ENCODE measurements around the gene SULT1B1.

Gene SULT1B1

GRCh38 chr4:69750346-69750745 is 10.1 kb downstream of the SULT1B1 start:
- DNase-seq: no peak

GRCh38 chr4:69749771-69750170 is 10.6 kb downstream of the SULT1B1 start:
- no peak for DNase-seq

GRCh38 chr4:69748173-69748572 is 12.2 kb downstream of the SULT1B1 start:
- DNase-seq: no peak

DNA sequence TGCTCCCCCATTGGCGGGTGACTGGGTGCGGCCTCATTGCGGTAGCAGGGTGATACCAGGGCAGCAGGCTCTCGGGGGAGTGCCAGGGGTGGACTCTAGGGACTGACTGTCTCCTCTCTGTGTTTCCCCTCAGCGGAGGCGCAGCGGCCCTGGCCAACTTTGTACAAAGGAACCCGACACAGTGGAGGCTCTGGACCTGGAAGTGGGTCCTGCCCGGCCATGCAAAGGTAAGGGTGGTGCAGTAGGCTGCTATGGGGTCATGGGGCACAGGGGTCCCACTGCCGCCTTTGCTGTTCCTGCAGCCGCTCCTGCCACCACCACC is 16.3 kb downstream of the SULT1B1 start:
- no peak for DNase-seq

DNA sequence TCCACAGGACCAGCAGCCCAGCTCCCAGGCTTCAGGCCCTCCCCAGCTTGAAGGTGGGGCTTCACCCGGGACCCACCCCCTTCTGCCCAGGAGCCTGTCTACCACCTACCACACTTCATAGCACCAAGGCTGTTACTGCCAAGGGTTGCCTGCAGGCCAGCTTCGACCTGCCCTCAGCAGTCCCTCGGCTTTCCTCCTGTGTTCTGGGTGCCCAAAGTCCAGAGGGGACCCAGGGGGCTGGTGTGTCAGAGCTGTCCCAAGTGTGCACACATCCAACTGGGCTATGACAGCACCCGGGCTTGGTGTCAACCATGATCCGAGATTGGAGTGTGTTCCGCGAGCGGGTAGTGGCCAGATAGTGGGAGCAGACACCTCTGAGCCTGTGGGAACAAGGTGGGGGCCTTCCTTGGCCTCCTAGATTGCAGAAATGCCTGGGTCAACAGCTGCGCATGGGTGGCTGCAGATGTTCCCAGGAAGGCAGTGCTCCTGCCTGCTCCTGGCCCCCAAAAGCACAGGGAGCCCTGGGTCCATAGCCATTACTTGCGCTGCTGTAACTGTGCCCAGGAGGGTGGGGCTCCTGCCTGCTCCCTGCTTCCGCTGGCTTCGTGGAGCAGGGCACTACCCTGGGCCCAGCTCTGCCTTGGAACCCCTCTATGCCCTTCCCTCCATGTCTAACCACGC is 16.8 kb downstream of the SULT1B1 start:
- DNase-seq: no peak

GRCh38 chr4:69742596-69742995 is 17.8 kb downstream of the SULT1B1 start:
- DNase-seq: no peak

GRCh38 chr4:69738872-69739271 is 21.5 kb downstream of the SULT1B1 start:
- DNase-seq: no peak

DNA sequence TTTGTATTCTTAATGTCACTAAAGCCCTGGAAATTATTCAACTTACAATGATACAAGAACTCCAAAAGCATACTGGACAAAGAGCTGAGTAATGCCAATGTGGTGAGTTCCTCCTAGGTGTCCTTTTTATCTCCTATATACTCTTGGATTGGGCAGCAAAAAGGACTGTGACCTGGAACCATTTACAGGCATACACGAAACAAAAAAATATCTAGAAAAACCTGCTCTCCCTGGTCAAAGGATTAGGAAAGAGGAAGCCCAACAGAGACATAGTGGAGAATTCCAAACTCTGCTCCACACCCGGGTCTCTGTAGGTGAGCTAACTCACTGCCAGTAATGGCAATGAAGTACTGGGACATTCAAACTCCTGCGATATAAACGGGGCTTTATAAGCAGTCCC is 25.3 kb downstream of the SULT1B1 start:
- no peak for DNase-seq

GRCh38 chr4:69731847-69732246 is 28.6 kb downstream of the SULT1B1 start:
- DNase-seq: no peak

- no peak for DNase-seq
Measured at GRCh38 chr4:69731241-69731640, 29.2 kb downstream of the SULT1B1 start.

- DNase-seq: no peak
Measured at GRCh38 chr4:69730002-69730401, 30.4 kb downstream of the SULT1B1 start.

DNA sequence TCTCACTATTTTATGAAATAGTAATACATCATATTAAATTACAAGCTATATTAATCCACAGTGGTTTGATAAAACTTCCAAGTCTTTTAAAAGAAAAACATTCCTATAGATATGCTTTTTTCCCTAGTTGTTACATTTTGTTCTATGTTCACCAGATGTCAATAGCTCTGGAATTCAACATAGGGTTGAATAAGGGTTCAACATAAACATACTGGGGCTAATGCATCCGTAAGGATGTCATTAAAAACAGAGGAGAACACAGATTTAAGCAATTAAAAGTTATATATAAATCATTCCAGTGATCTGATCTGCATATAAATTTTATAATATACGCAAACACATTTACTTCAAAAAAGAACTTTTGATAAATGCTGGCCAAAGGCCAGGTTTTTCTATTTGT is 32.5 kb downstream of the SULT1B1 start:
- DNase-seq: no peak

- DNase-seq: no peak
Measured at GRCh38 chr4:69727426-69727825, 33.0 kb downstream of the SULT1B1 start.

DNA sequence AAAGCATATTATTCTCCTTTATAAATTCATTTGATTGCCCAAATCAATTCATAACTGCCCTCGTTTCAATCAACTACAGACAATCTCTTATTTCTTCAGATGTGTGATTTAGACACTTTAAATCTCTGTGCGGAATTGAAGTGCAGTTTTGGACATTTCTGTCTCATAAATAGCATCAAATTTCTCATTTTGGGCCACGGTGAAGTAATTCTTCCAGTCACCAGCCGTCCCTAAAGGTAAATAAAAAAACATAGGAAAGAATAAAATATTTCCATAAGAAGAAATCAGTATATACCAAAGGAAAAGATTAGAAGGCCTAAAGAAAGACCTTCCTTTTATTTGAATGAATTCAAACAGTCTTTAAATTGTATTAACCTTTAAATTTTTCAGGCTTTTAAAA is 33.4 kb downstream of the SULT1B1 start:
- DNase-seq: no peak

DNA sequence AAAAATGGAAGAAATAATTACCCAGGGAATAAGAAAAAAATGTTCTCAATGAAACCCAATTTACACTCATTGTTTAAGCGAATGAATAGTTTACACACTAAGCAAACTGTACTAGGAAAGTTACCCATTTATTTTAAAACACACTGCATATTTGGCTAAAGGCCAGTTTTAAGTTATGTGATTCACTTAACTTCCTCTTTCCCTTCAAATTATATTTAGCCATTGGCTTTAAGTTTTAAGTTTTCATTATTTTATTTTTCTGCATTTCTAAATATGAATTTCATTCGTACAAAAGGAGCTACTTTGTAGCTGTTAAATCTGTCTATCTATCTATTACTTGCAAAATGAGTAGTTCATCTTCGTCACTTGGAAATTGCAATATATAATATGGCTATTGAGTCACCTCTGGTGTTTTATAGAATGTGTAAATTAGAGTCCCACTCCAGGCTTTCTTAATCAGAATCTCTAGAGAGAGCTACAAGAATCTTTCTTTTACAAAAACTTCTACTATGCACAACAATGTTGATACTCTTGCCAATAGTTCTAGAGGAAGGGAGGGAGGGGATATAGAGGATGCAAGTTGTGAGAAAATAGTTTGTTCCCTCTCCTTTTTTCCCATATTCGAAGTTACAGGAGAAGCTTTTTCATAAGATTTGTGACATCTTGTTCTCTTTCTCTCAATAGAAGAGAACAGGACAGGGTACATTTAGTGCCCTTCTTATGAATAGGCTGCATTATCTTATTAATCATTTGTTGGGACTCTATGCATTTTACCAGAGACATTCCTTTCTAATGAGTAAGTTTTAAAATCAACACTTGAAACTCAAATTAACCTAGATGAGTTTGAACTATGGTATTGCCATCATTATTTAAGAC is 41.8 kb downstream of the SULT1B1 start:
- no peak for DNase-seq

DNA sequence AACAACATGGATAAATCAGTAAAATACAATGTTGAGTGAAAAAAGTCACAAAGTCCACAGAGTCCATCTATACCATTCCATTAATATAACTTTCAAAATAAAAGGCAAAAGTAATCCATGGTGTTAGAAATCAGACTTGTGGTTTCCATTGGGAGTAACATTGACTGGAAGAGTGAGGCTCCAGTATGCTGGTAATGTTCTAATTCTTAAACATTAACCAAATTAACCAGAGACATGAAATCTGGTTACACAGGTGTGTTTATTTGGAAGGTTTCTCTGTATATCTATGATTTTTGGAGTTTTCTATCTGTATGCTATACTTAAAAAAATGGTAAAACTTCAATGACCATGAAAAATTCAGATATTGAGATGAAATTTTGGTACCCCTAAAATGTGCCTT is 42.6 kb downstream of the SULT1B1 start:
- DNase-seq: no peak

DNA sequence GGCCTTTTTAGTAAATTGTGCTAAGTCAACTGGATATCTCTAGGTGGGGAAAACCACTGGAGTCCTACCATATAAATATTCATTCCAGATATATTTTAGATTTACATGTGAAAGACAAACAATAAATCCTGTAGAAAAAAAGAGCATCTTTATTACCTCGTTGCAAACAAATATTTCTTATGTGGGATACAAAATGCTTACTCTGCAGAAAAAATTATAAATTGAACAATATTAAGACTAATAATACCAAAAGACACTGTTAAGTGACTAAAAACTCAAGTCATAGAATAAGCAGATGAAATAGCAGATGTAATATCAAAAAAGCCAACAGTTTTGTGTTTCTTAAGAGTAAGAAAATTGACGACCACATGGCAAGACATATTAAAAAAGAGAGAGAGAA is 43.8 kb downstream of the SULT1B1 start:
- DNase-seq: no peak

DNA sequence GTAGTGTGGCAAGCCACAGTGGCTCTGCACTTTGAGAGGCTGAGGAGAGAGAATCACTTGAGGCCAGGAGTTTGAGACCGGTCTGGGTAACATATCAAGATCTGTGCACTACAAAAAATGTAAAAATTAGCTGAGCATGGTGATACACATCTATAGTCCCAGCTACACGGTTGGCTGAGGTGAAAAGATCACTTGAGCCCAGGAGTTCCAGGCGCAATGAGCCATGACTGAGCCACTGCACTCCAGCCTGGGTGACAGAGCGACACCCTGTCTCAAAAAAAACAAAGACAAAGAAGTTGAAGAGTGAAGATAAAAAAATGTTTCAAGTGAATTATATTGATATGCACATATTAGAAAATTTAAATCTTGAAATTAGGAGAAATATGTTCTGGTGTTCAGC is 46.3 kb downstream of the SULT1B1 start:
- no peak for DNase-seq

- DNase-seq: no peak
Measured at GRCh38 chr4:69713593-69713992, 46.8 kb downstream of the SULT1B1 start.

GRCh38 chr4:69710580-69710979 is 49.8 kb downstream of the SULT1B1 start:
- no peak for DNase-seq

DNA sequence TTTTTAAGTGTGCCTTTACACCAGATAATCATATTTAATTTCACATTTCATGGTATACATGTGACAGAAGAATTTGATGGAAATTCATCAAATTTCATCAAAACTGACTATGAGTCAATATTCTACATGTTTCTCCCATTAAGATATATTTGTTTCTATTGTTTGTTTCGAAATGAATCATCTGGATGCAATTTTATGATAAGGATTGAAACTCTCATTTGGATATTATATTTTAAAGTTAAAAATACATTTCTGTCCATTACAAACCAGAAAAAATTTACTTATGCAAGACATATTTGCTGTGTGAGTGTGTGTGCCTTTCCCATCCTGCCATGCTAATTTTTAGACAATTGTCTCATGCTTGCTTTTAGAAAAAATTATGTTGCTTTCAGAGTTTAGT is 52.2 kb downstream of the SULT1B1 start:
- no peak for DNase-seq

GRCh38 chr4:69707807-69708206 is 52.6 kb downstream of the SULT1B1 start:
- no peak for DNase-seq

- DNase-seq: no peak
Measured at GRCh38 chr4:69702201-69702600, 58.2 kb downstream of the SULT1B1 start.

DNA sequence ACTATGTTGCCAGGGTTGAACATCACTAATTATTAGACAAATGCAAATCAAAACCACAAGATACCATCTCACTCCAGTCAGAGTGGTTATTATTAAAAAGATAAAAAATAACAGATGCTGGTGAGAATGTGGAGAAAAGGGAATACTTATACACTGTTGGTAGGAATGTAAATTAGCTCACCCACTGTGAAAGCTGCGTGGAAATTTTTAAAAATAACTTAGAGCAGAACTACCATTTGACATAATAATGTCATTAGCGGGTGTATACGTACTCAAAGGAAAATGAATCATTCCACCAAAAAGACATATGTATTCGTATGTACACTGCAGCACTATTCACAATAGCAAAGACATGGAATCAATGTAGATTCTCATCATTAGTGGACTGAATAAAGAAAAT is 58.7 kb downstream of the SULT1B1 start:
- no peak for DNase-seq

Data from right kidney (tissue), 1 donor.